Measurements from ENCODE around the gene MBOAT1. TPM values are rescaled to one million over a fixed set of nuclear protein-coding genes. Genes with fewer than 3 reads are reported as not detected.

Gene MBOAT1
- polyA plus RNA-seq, 1 of the 3 experiments (the other 2 are of a cell fraction) = 3.0 TPM

- no peaks in the 10 kb centered on the region for H3K79me2 ChIP-seq (ENCODE audit: insufficient read depth)
- H3F3A ChIP-seq (replicated peaks; ENCODE audit: insufficient read depth) = no peaks in the 10 kb centered on the region
- no peak overlapping the region for H3K27ac ChIP-seq (ENCODE audit: low read depth in 2 of 2, low read length in 1 of 2)
- H3K9ac ChIP-seq = no peak overlapping the region
- no peaks in the 10 kb centered on the region for H3K9me3 ChIP-seq
- no peak overlapping the region for H2AFZ ChIP-seq (ENCODE audit: low read depth)
- H3K9me2 ChIP-seq = no peaks in the 10 kb centered on the region
- peaks cover 0 to under 1% of the 10 kb centered on the region in 2 experiments for H3K36me3 ChIP-seq (replicated peaks in 1 of 2; ENCODE audit: control insufficient read depth in 1 of 2, insufficient read depth in 2 of 2, low read length in 1 of 2)
- 91% methylated on average over 2 of the region's 2 CpGs for WGBS (ENCODE audit: low lambda C conversion rate)
- TF ChIP-seq, protein P1, sequence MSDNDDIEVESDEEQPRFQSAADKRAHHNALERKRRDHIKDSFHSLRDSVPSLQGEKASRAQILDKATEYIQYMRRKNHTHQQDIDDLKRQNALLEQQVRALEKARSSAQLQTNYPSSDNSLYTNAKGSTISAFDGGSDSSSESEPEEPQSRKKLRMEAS (IDR thresholded peaks at IDR 0.05; ENCODE audit: low read depth) = no peak
- TF ChIP-seq NFIC (IDR thresholded peaks at IDR 0.05; ENCODE audit: borderline replicate concordance) (no peak), SIN3A (IDR thresholded peaks at IDR 0.05; ENCODE audit: borderline replicate concordance, low read depth, low read length) (no peak), USF2 (IDR thresholded peaks at IDR 0.05; ENCODE audit: borderline replicate concordance, low read depth, low read length) (no peak), TEAD4 (IDR thresholded peaks at IDR 0.05; ENCODE audit: borderline replicate concordance, insufficient read depth) (no peak)
- no peaks in the 10 kb centered on the region for H3K27me3 ChIP-seq (ENCODE audit: insufficient read depth)
- DNase-seq = no peak
- no peaks in the 10 kb centered on the region; a peak in 1 of 4 replicates for H3K4me1 ChIP-seq (ENCODE audit: control insufficient read depth in 1 of 2, insufficient read depth in 2 of 2, low read depth in 1 of 2, low read length in 1 of 2)
- ChIA-PET POLR2A (no interaction called here), CTCF (interaction anchor here (2.1 to 2.2 kb wide), 2 partner anchors 13 to 21 kb away, joined by 9 to 14 read pairs; no protein-coding TSS in a partner anchor)
- no peak overlapping the region for H3K4me2 ChIP-seq
- no peaks in the 10 kb centered on the region for H4K20me1 ChIP-seq (ENCODE audit: insufficient read depth)
- no peak overlapping the region for H3K4me3 ChIP-seq (ENCODE audit: low read depth in 2 of 2, low read length in 1 of 2)
Observed at GRCh38 chr6:20113649-20114224, 98.5 kb downstream of the MBOAT1 start.

DNA sequence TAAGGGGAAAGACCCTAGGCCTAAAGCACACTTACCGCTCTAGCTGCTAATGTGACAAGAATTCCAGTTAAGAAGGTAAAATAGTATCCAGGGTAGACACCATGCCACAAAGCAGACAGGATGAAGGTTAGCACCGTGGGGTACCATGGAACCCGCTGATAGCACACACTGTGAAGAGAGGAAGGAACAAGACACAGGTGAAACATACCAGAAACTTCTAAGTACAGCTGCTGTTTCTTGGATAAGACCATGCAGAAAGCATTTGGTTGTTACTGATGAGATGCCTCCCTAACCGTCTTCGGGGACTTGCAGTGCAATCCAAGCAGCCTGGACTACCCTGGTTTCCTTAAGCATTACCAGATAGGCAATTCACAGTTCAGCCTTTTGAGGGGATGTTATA, 99.4 kb downstream of the MBOAT1 start:
- Histone ChIP-seq H3F3A (replicated peaks; ENCODE audit: insufficient read depth) (no peaks in the 10 kb centered on the region), H3K27ac (ENCODE audit: low read depth in 2 of 2, low read length in 1 of 2) (no peak overlapping the region), H3K4me2 (no peak overlapping the region), H3K4me3 (ENCODE audit: low read depth in 2 of 2, low read length in 1 of 2) (no peak overlapping the region), H3K9me2 (no peaks in the 10 kb centered on the region), H2AFZ (ENCODE audit: low read depth) (no peak overlapping the region), H4K20me1 (ENCODE audit: insufficient read depth) (no peaks in the 10 kb centered on the region), H3K4me1 (ENCODE audit: control insufficient read depth in 1 of 2, insufficient read depth in 2 of 2, low read depth in 1 of 2, low read length in 1 of 2) (no peaks in the 10 kb centered on the region; a peak in 1 of 4 replicates), H3K27me3 (ENCODE audit: insufficient read depth) (no peaks in the 10 kb centered on the region), H3K79me2 (ENCODE audit: insufficient read depth) (no peaks in the 10 kb centered on the region), H3K9ac (no peak overlapping the region), H3K9me3 (no peaks in the 10 kb centered on the region), H3K36me3 (replicated peaks in 1 of 2; ENCODE audit: control insufficient read depth in 1 of 2, insufficient read depth in 2 of 2, low read length in 1 of 2) (peaks cover 0 to 2% of the 10 kb centered on the region in 2 experiments)
- POLR2A ChIA-PET = no interaction called here
- WGBS (ENCODE audit: low lambda C conversion rate) = 90% methylated on average over 5 of the region's 5 CpGs
- no peak for TF ChIP-seq ELF1 (IDR thresholded peaks at IDR 0.05)
- TF ChIP-seq JUND (IDR thresholded peaks at IDR 0.05) = no peak
- TF ChIP-seq MXI1 (IDR thresholded peaks at IDR 0.05; ENCODE audit: low read depth, low read length) = no peak
- no peak for TF ChIP-seq TAF1 (IDR thresholded peaks at IDR 0.05; ENCODE audit: borderline replicate concordance, low read depth, low read length)
- no peak for TF ChIP-seq CHD2 (IDR thresholded peaks at IDR 0.05; ENCODE audit: low read length, partially characterized antibody)
- no peak for TF ChIP-seq POLR2AphosphoS5 (IDR thresholded peaks at IDR 0.05; ENCODE audit: low read depth, low read length)
- TF ChIP-seq, protein P2, sequence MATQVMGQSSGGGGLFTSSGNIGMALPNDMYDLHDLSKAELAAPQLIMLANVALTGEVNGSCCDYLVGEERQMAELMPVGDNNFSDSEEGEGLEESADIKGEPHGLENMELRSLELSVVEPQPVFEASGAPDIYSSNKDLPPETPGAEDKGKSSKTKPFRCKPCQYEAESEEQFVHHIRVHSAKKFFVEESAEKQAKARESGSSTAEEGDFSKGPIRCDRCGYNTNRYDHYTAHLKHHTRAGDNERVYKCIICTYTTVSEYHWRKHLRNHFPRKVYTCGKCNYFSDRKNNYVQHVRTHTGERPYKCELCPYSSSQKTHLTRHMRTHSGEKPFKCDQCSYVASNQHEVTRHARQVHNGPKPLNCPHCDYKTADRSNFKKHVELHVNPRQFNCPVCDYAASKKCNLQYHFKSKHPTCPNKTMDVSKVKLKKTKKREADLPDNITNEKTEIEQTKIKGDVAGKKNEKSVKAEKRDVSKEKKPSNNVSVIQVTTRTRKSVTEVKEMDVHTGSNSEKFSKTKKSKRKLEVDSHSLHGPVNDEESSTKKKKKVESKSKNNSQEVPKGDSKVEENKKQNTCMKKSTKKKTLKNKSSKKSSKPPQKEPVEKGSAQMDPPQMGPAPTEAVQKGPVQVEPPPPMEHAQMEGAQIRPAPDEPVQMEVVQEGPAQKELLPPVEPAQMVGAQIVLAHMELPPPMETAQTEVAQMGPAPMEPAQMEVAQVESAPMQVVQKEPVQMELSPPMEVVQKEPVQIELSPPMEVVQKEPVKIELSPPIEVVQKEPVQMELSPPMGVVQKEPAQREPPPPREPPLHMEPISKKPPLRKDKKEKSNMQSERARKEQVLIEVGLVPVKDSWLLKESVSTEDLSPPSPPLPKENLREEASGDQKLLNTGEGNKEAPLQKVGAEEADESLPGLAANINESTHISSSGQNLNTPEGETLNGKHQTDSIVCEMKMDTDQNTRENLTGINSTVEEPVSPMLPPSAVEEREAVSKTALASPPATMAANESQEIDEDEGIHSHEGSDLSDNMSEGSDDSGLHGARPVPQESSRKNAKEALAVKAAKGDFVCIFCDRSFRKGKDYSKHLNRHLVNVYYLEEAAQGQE (IDR thresholded peaks at IDR 0.05; ENCODE audit: low read depth, low read length) = no peak
- TF ChIP-seq NFIC (IDR thresholded peaks at IDR 0.05; ENCODE audit: borderline replicate concordance) = no peak
- no peak for TF ChIP-seq IRF3 (IDR thresholded peaks at IDR 0.05; ENCODE audit: low read depth, low read length)
- no peak for DNase-seq
- CTCF ChIA-PET = interaction anchor here (1.1 kb wide), 1 partner anchor 20 kb away, joined by 3 read pairs; no protein-coding TSS in a partner anchor

Data from SK-N-SH (cell line).